HG03025 (cell line): Measurements from ENCODE around the gene LRRC49.

Source experiments
- ATAC-seq: cut with Tn5 transposase; IDR thresholded peaks from one replicate; pipeline ENCODE4 v1.9.1; 2021; ENCODE audit warnings: mild to moderate bottlenecking, moderate library complexity; ENCODE audit not compliant: unreplicated experiment, low FRiP score

LRRC49 gene

GRCh38 chr15:71048913-71049675 lies 156.5 kb downstream of the LRRC49 start:
- ATAC-seq: no peak

- ATAC-seq: no peak
These were observed 157.2 kb downstream of the LRRC49 start for GRCh38 chr15:71049706-71050422.

GRCh38 chr15:71050461-71050860 lies 157.8 kb downstream of the LRRC49 start:
- no peak for ATAC-seq

GRCh38 chr15:71051539-71051938 lies 158.9 kb downstream of the LRRC49 start:
- ATAC-seq: no peak

GRCh38 chr15:71052356-71052755 lies 159.7 kb downstream of the LRRC49 start:
- ATAC-seq: no peak

- no peak for ATAC-seq
These were observed 161.8 kb downstream of the LRRC49 start for GRCh38 chr15:71054286-71054952.

GRCh38 chr15:71055461-71055860 lies 162.8 kb downstream of the LRRC49 start:
- ATAC-seq: no peak

GRCh38 chr15:71056111-71056510 lies 163.5 kb downstream of the LRRC49 start:
- no peak for ATAC-seq

- ATAC-seq: no peak
These were observed 164.5 kb downstream of the LRRC49 start for GRCh38 chr15:71057143-71057542.

GRCh38 chr15:71057581-71057980 lies 165.0 kb downstream of the LRRC49 start:
- ATAC-seq: no peak

- no peak for ATAC-seq
These were observed 168.4 kb downstream of the LRRC49 start for GRCh38 chr15:71060983-71061382.

- no peak for ATAC-seq
These were observed 174.4 kb downstream of the LRRC49 start for GRCh38 chr15:71066983-71067382.

GRCh38 chr15:71069693-71070092 lies 177.1 kb downstream of the LRRC49 start:
- ATAC-seq: no peak

- no peak for ATAC-seq
These were observed 178.9 kb downstream of the LRRC49 start for GRCh38 chr15:71071529-71071928.

GRCh38 chr15:71072423-71072822 lies 179.8 kb downstream of the LRRC49 start:
- ATAC-seq: no peak

GRCh38 chr15:71078506-71079207 lies 186.0 kb downstream of the LRRC49 start:
- ATAC-seq: no peak

GRCh38 chr15:71079208-71080044 lies 186.8 kb downstream of the LRRC49 start:
- no peak for ATAC-seq

- ATAC-seq: no peak
These were observed 187.5 kb downstream of the LRRC49 start for GRCh38 chr15:71080166-71080565.

- ATAC-seq: no peak
These were observed 188.1 kb downstream of the LRRC49 start for GRCh38 chr15:71080705-71081104.

GRCh38 chr15:71082803-71083202 lies 190.2 kb downstream of the LRRC49 start:
- no peak for ATAC-seq
